Neural cell (in vitro differentiated cells): Measurements from ENCODE around the gene PLEKHA4.

ENCODE experiments used
- CTCF ChIP-seq: fragments of 450-650 bp; IDR thresholded peaks from 2 replicates; pipeline ENCODE4 v1.5.1; 2014; ENCODE audit warnings: antibody characterized with exemption, mild to moderate bottlenecking, moderate library complexity; ENCODE audit not compliant: poor library complexity, severe bottlenecking
- POLR2AphosphoS5 ChIP-seq: IDR thresholded peaks from 2 replicates; pipeline ENCODE4 v1.6.1; 2012
- REST ChIP-seq: IDR thresholded peaks from 2 replicates; pipeline ENCODE4 v1.6.1; 2012; ENCODE audit warnings: borderline replicate concordance

- TF ChIP-seq POLR2AphosphoS5 = no peak
- TF ChIP-seq CTCF = no peak
- TF ChIP-seq REST = no peak
Measured at GRCh38 chr19:48815870-48816501, 52.4 kb downstream of the PLEKHA4 start.
